Esophagus muscularis mucosa (tissue), 4 donors: Measurements from ENCODE around the gene WNK3.
"Not testable (repeated sequence)": the region's sequence is repeated elsewhere in the genome, so short reads cannot be mapped to it uniquely, and the experiment has no call there.

Experiments used
- EP300 ChIP-seq: sonication (generic); formaldehyde crosslinking; IDR thresholded peaks from one replicate; pipeline ENCODE4 v1.6.1; 2017; ENCODE audit warnings: antibody characterized with exemption
- POLR2A ChIP-seq: fragments of 450-650 bp; IDR thresholded peaks from one replicate; pipeline ENCODE4 v1.6.1; 2017; ENCODE audit warnings: antibody characterized with exemption, moderate library complexity, mild to moderate bottlenecking, low read depth
- POLR2AphosphoS5 ChIP-seq, 2 donors: sonication (generic); formaldehyde crosslinking; IDR thresholded peaks; one replicate each; pipeline ENCODE4 v1.6.1; 2017; ENCODE audit warnings: antibody characterized with exemption in 2 of 2
- TF ChIP-seq, protein P1 (sequence below), 3 experiments: fragments of 200-600 bp in 2 of 3; fragments of 450-650 bp in 1 of 3; sonication (generic) in 2 of 3; IDR thresholded peaks; one replicate each; pipeline ENCODE4 v1.5.1; 2017 to 2019; ENCODE audit warnings: antibody characterized with exemption in 3 of 3, mild to moderate bottlenecking in 2 of 3, moderate library complexity in 1 of 3

GRCh38 chrX:54384661-54385060, 26.8 kb upstream of the WNK3 start:
- TF ChIP-seq, protein P1, sequence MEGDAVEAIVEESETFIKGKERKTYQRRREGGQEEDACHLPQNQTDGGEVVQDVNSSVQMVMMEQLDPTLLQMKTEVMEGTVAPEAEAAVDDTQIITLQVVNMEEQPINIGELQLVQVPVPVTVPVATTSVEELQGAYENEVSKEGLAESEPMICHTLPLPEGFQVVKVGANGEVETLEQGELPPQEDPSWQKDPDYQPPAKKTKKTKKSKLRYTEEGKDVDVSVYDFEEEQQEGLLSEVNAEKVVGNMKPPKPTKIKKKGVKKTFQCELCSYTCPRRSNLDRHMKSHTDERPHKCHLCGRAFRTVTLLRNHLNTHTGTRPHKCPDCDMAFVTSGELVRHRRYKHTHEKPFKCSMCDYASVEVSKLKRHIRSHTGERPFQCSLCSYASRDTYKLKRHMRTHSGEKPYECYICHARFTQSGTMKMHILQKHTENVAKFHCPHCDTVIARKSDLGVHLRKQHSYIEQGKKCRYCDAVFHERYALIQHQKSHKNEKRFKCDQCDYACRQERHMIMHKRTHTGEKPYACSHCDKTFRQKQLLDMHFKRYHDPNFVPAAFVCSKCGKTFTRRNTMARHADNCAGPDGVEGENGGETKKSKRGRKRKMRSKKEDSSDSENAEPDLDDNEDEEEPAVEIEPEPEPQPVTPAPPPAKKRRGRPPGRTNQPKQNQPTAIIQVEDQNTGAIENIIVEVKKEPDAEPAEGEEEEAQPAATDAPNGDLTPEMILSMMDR (IDR thresholded peaks at IDR 0.05), result not testable (repeated sequence)
- not testable (repeated sequence) for TF ChIP-seq POLR2A; POLR2AphosphoS5 (IDR thresholded peaks at IDR 0.05); EP300
